Smooth muscle cell (in vitro differentiated cells): Measurements from ENCODE around the gene DNAH1. TPM values are rescaled to one million over a fixed set of nuclear protein-coding genes. Genes with fewer than 3 reads are reported as not detected.

ENCODE experiments used
- DNase-seq: peaks from one replicate; lab custom pipeline; 2025; ENCODE audit not compliant: unreplicated experiment; lab: John Stamatoyannopoulos, UW
- H2AFZ ChIP-seq: fragments of 200-600 bp; sonication (generic); 2 replicates; pipeline ENCODE4 v1.6.0; 2016; ENCODE audit warnings: antibody characterized with exemption, low read depth, mild to moderate bottlenecking
- H3F3A ChIP-seq: fragments of 200-600 bp; sonication (generic); 2 replicates; pipeline ENCODE4 v1.6.0; 2017; ENCODE audit warnings: antibody characterized with exemption, low read depth
- H3K27ac ChIP-seq: fragments of 200-600 bp; sonication (generic); 2 replicates; pipeline ENCODE4 v1.5.1; 2016; ENCODE audit warnings: low read depth, mild to moderate bottlenecking
- H3K27me3 ChIP-seq: fragments of 200-600 bp; sonication (generic); 2 replicates; pipeline ENCODE4 v1.6.1; 2016; ENCODE audit warnings: low read depth, mild to moderate bottlenecking
- H3K36me3 ChIP-seq: fragments of 200-600 bp; sonication (generic); 2 replicates; pipeline ENCODE4 v1.5.1; 2016; ENCODE audit warnings: low read depth
- H3K4me1 ChIP-seq: fragments of 200-600 bp; sonication (generic); 2 replicates; pipeline ENCODE4 v1.5.1; 2016; ENCODE audit warnings: low read depth
- H3K4me2 ChIP-seq: fragments of 200-600 bp; sonication (generic); 2 replicates; pipeline ENCODE4 v1.6.0; 2016; ENCODE audit warnings: mild to moderate bottlenecking
- H3K4me3 ChIP-seq: fragments of 200-600 bp; sonication (generic); 2 replicates; pipeline ENCODE4 v1.5.1; 2016; ENCODE audit warnings: mild to moderate bottlenecking
- H3K79me2 ChIP-seq: fragments of 200-600 bp; sonication (generic); 2 replicates; pipeline ENCODE4 v1.6.0; 2016; ENCODE audit warnings: low read depth, mild to moderate bottlenecking
- H3K9ac ChIP-seq: fragments of 200-600 bp; sonication (generic); 2 replicates; pipeline ENCODE4 v1.6.0; 2016; ENCODE audit warnings: low read depth
- H3K9me3 ChIP-seq: fragments of 200-600 bp; sonication (generic); replicated peaks from 2 replicates; pipeline ENCODE4 v1.5.1; 2016; ENCODE audit warnings: low read depth
- H4K20me1 ChIP-seq: fragments of 200-600 bp; sonication (generic); 2 replicates; pipeline ENCODE4 v1.6.0; 2016; ENCODE audit warnings: low read depth
- CTCF ChIP-seq: fragments of 200-600 bp; sonication (generic); IDR thresholded peaks from 2 replicates; pipeline ENCODE4 v1.5.1; 2017; ENCODE audit warnings: borderline replicate concordance, mild to moderate bottlenecking, antibody characterized with exemption; ENCODE audit not compliant: insufficient read depth, poor library complexity, severe bottlenecking
- WGBS: methylation state at CpG from one replicate; pipeline ENCODE4 v1.1.7; 2016; ENCODE audit warnings: low lambda C conversion rate; 5-methylcytosine and 5-hydroxymethylcytosine counted together
- polyA plus RNA-seq: library from polyadenylated mRNA; unstranded; fragments of >200 nt; fragmentation: Nextera tagmentation; extraction: Ambion mirVana; gene quantifications from 2 replicates; pipeline ENCODE4 v1.2.1, GENCODE V29; 2016
- total RNA-seq: library from RNA; depleted of rRNA; stranded (reverse); fragments of >200 nt; gene quantifications from 2 replicates; pipeline ENCODE4 v1.2.3, GENCODE V29; 2014

Gene DNAH1
- total and polyA plus RNA-seq, 2 experiments from 2014 or later, result 0.54 to 3.7 TPM

- Histone ChIP-seq H3K4me3 (no peak overlapping the region), H3F3A (no peaks in the 10 kb centered on the region), H3K27ac (no peak overlapping the region), H4K20me1 (no peaks in the 10 kb centered on the region), H3K4me1 (no peaks in the 10 kb centered on the region), H3K36me3 (no peaks in the 10 kb centered on the region), H3K9ac (no peak overlapping the region), H3K79me2 (no peaks in the 10 kb centered on the region), H3K4me2 (no peak overlapping the region), H2AFZ (no peak overlapping the region), H3K9me3 (no peaks in the 10 kb centered on the region), H3K27me3 (no peaks in the 10 kb centered on the region)
- DNase-seq, result no peak
- WGBS, result 88% methylated on average over 6 of the region's 6 CpGs
- TF ChIP-seq CTCF, result no peak
Measured at GRCh38 chr3:52326976-52327375, 10.9 kb downstream of the DNAH1 start.

- DNase-seq, result no peak
- Histone ChIP-seq H3K27me3 (no peaks in the 10 kb centered on the region), H3K79me2 (no peaks in the 10 kb centered on the region), H3F3A (no peaks in the 10 kb centered on the region), H3K9ac (no peak overlapping the region), H3K4me1 (no peaks in the 10 kb centered on the region), H4K20me1 (no peaks in the 10 kb centered on the region), H3K27ac (no peak overlapping the region), H2AFZ (no peak overlapping the region), H3K36me3 (no peaks in the 10 kb centered on the region), H3K4me2 (no peak overlapping the region), H3K9me3 (no peaks in the 10 kb centered on the region), H3K4me3 (no peak overlapping the region)
- TF ChIP-seq CTCF, result no peak
- WGBS, result 86% methylated on average over 5 of the region's 5 CpGs
Measured at GRCh38 chr3:52327486-52328290, 11.6 kb downstream of the DNAH1 start.

GRCh38 chr3:52328536-52329080 lies 12.5 kb downstream of the DNAH1 start:
- H2AFZ ChIP-seq, result no peak overlapping the region
- 94% methylated on average over 5 of the region's 5 CpGs for WGBS
- no peak for DNase-seq
- no peaks in the 10 kb centered on the region for H3K27me3 ChIP-seq
- no peaks in the 10 kb centered on the region for H4K20me1 ChIP-seq
- no peaks in the 10 kb centered on the region for H3K4me1 ChIP-seq
- H3K9me3 ChIP-seq, result no peaks in the 10 kb centered on the region
- no peaks in the 10 kb centered on the region for H3K36me3 ChIP-seq
- H3K27ac ChIP-seq, result no peak overlapping the region
- no peak for TF ChIP-seq CTCF
- no peak overlapping the region for H3K9ac ChIP-seq
- no peak overlapping the region for H3K4me2 ChIP-seq
- H3K4me3 ChIP-seq, result no peak overlapping the region
- no peaks in the 10 kb centered on the region for H3F3A ChIP-seq
- no peaks in the 10 kb centered on the region for H3K79me2 ChIP-seq
